Pulmonary artery endothelial cell (primary cell): ENCODE results near the gene MISP3. TPM values are rescaled to one million over a fixed set of nuclear protein-coding genes. Genes with fewer than 3 reads are reported as not detected.

Experiments used
- DNase-seq: peaks from one replicate; pipeline ENCODE4 v3.0.0-alpha.2; 2011; ENCODE audit warnings: low read depth, low spot score
- total RNA-seq: library from RNA; depleted of rRNA; stranded (reverse); fragments of >200 nt; gene quantifications from 2 replicates; pipeline ENCODE4 v1.2.3, GENCODE V29; 2014

The MISP3 gene
- total RNA-seq, 1 donor from 2014 or later, result 0.46 TPM

DNA sequence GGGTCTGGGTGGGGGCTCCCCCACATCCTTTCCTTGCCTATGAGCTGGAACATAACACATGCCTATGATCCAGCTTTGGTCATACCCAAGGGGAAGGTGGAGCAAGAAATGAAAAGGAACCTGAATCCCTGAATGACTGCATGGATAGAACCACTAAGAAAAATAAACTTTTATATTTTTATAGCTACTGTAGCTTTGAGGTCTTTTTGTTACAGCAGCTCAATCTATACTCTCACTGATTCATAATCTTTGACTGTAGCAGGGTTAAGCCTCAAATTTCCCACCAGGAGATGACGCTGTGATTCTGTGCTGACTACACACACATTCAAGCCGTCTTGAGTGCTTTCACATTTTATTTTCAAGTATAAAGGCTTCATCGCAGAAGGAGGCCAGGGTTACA lies 19.6 kb upstream of the MISP3 start:
- no peak for DNase-seq

DNA sequence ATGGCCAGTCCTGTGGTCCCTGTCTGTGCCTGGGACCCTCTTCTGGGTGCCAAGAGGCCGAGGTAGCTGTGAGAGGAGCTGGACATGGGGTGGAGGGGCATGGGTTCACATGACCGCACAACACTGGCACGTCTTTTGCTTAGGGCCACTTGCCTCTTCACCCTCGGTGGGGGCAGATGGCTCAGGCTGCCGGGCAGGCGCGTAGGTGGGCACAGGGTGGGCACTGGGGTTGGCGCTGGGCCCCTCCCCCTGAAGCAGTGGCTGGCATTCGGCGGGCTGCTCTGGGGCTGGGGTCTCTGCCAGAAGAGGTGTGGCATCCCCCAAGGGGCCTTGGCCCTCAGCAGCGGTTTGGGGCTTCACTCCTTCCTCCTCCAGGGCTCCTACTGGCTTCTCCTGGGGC lies 19.1 kb upstream of the MISP3 start:
- no peak for DNase-seq

DNA sequence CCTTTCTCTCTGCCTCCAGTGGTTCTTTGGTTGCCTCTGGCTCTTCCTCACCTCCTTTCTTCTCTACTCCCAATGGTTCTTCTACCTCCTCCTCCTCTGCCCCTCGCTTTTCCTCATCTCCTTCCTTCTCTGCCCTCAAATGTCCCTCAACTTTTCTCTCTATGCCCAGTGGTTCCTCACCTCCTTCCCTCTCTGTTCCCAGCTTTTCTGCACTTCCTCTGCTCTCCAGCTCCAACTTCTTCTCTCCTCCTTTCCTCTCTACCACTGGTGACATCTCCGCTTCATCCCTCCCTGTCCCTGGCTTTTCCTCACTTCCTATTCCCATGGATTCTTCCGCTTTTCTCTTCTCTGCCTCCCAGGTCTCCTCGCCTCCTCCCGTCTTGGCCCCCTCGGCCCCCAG lies 18.5 kb upstream of the MISP3 start:
- no peak for DNase-seq

DNA sequence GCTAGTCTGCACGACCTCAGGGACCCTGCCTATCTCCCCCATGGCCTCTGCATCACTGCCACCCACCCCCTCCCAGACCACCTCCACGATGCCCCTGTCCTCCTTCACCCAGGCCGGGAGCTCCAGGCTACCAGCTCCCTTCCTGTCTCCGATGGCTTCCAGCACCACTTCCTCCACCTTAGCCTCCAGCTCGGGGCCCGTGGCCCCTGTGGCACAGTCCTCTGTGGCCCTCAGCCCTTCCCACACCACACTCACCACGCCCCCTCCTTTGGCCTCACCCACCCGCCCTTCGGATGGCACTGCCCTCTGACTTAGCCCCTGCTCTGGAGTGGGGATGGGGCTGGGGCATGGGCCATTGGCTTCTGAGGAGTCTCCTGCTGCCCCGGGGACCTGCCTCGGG lies 17.9 kb upstream of the MISP3 start:
- no peak for DNase-seq

DNA sequence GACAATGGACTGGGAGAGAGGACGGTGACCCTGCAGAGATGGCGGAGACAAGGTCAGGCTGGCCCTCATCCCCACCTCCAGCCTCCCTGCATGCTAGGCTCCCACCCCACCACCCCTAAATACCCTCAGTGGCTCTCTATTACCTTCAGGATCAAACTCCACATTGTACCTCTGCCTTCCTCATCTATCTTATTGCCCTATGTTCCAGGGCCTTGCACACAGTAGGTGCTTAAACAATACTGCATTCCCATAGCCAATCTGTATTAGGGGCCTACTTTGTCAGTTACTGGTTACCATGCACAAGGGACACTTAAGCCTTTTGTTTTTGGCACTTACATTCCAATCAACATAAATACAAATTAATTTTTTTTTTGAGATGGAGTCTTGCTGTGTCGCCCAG lies 17.2 kb upstream of the MISP3 start:
- no peak for DNase-seq

DNA sequence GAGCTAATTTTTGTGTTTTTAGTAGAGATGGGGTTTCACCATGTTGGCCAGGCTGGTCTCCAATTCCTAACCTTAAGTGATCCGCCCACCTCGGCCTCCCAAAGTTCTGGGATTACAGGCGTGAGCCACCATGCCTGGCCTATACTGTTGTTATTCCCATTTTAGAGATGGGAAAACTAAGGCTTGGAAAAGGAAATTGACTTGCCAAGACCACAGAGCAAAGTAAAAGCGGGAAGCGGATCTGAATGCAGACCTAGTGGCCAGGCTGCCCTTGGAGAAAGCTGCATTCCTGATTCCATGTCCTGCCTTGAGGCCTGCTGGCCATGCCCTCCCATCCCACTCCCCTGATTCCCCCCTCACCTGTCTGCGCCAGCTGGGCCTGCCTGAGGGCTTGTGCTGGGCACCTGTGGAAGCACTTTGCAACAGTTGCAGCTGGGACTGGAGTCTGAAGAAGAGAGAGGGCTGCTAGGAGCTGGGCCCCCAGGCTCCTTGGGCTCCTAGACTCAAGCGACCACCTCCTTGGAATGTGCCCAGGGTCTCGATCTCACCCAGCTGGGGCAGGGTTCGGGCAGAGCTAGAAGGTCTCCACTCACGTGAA lies 16.4 kb upstream of the MISP3 start:
- no peak for DNase-seq

DNA sequence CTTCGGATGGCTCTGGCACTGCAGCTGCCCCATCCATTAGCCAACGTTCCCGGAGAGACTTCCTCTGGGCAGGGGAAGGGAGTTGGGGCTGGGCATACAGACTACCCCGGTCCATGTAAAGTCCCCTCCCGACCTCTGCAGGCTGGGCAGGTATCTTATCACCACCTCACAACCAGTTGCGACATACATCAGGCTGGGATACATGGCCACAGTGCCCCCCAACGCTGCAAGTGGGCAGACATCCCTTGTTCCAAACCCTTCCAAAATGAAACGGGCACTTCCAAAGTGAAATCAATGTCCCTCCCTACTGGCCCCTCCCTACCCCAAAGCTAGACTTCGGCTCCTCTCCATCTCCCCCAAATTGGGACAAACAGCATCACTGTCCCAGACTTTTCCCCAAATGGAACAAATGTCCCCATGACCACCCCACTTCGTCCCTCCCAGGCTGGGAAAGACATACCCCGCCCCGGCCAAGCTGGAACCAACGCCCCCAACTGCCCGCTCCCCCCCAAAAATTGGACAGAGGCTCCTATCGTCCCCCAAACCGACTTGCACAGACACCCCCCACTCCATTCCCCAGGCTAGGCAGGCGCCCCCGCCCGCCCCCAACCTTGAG lies 15.7 kb upstream of the MISP3 start:
- DNase-seq, result no peak

DNA sequence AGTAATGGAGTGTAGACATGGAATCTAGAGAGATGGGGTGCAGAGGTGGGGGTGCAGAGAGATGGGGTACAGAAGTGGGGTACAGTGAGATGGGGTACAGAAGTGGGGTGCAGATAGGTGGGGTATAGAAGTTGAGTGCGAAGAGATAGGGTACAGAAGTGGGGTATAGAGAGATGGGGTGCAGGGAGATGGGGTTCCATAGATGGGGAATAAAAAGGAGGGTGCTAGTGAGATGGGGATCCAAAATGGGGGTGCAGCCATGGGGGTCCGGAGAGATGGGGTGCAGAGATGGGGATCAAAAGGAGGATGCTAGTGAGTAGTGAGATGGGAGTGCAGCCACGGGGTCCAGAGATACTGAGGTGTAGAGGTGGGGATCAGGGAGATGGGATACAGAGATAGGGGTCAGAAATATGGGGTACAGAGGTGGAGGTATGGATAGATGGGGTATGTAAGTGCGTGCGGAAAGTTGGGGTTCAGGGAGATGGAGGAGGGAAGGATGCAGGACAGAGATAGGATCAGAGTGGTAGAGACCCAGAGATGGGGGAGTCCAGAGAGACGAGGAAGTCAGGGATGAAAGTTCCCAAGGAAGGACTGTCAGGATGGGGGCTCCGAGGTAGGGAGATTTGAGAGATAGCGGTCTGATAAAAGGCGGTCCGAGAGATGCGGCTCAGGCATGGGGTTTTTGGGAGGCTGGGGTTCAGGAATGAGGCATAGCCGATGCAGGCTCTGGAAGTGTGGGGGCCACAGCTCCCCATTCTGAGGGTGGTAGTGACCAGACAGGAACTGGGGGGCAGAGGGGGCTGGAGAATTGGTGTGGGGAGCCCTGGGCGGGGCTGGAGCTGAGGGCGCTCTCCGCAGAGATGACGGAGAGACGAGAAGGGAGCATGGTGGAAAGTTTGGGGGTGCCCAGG lies 14.1 kb upstream of the MISP3 start:
- DNase-seq, result no peak

DNA sequence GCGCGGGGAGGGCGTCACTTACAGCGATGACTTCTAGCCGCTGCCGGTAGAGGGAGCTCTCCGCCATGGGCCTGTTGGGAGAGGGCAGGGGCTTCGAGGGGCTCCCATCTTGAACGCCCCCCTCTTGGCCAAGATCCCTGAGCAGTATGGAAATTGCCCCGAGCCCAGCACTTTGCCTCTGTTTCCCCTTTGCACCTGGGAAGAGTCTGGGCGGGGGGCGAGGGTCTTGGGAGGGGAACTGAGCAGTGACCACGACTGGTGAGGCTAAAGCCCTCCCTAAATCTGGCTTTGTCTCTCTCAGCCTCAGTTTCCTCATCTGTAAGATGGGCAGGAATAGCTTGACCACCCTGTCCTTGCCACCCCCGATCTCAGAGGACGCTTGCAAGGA lies 13.5 kb upstream of the MISP3 start:
- DNase-seq, result no peak

DNA sequence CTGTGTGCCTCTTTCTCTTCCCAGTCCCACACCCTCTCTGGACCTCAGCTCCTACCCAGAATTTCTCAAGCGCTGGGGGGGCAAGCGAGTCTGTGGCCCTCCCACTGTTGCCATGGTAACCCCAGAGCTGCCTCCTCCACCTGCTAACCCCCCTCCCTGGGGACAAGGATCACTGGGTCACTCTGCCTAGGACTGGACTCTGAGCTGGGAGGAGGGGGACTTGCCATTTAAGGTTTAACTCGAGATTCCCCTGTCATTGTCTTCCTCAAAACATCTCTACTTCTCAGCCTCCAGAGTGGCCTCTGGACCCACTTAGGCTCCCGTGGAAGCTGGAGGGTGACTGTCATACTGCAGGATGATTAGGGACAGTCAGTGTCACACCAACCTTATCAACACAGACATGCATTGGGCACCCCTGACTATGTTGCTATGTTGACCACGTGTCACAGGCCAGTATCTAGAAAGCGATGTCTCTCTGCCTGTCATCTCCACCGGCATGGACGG lies 12.9 kb upstream of the MISP3 start:
- DNase-seq, result no peak

DNA sequence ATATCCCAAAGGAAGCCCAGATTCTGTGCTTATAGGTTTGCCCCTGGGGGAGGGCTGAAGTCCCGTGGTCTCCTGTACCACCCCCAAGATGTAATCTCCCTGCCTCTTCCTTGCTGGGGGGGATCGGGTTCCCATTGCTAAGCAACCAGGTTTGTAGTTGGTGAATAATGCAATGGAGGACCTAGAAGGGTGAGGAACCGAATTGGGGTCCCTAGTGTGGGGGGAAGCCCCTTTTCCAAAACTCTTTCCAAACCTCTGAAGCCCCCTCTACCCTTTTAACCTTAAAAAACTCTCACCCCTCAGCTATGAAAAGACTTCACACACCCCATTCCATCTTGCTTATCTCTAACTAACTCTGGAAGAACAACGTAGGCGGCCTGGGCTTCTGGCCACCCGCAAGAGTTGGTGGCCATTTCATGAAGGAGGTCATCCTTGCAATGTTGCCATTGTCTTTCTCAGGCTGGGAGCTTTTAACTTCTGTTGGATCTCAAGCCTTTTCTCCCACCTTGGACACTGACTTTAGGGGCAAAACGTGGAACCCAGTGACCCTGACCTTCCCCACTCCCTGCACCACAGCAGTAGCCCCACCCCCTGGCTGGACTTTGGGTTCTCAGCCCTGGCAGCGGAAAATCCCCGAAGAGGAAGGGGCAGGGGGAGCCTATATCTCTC lies 11.4 kb upstream of the MISP3 start:
- no peak for DNase-seq

DNA sequence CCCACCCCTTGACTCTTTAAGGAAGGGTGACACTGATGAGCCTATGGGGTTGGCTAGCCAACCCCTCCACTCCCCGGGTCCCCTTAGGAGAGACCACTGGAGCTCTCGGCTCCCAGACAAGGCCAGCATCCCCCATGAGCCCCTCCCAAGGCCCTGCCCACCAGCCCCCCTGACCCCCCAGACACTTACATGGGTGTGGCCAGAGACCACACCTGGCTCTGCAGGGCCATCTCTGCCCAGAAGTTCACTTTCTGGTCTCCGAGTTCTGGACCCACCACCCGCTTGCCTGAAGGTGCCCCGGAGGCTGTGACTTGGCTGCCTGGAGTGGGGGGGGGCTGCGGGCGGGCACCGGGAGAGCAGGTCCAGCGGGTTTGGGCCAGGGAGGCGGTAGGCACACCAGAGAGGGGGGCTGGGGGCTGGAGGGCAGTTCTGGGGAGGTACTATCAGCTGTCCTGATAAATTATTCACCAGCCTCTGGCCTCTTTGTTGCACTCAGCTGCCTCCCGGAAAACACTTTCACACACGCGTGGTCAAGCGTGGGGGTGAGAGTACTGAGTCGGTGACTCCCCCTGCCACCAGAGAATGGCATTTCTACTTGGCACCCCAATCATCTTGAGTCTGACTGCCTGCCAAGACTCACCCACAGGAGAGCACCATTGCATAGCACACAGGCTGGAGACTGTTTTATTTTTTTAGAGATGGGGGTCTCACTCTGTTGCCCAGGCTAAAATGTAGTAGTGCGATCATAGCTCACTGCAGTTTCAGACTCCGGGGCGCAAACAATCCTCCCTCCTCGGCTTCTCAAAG lies 10.6 kb upstream of the MISP3 start, which contains the start of gene PALM3:
PALM3 (minus strand) TSS at position 326 of the 807 bp plus-strand sequence; CDS start at position 230, 96 bp downstream.
- no peak for DNase-seq

DNA sequence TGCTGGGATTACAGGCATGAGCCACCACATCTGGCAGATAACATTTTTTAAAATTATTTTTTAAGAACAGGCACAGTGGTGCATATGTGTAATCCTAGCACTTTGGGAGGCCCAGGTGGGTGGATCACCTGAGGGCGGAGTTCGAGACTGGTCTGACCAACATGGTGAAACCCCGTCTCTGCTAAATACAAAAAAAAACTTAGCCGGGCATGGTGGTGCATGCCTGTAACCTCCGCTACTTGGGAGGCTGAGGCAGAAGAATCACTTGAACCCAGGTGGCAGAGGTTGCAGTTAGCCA lies 10.1 kb upstream of the MISP3 start:
- no peak for DNase-seq

DNA sequence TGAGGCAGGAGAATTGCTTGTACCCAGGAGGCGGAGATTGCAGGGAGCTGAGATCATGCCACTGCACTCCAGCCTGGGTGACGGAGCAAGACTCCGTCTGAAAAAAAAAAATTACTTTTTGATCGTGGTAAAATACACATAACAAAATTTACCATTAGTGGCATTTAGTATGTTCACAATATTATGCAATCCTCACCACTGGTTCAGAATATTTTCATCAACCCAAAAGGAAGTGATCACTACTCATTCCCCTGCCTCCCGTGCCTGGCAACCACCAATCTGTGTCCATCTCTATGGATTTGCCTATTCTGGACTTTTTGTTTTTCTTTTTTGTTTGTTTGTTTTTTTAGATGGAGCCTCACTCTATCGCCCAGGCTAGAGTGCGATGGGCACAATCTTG lies 9.5 kb upstream of the MISP3 start:
- DNase-seq, result no peak

DNA sequence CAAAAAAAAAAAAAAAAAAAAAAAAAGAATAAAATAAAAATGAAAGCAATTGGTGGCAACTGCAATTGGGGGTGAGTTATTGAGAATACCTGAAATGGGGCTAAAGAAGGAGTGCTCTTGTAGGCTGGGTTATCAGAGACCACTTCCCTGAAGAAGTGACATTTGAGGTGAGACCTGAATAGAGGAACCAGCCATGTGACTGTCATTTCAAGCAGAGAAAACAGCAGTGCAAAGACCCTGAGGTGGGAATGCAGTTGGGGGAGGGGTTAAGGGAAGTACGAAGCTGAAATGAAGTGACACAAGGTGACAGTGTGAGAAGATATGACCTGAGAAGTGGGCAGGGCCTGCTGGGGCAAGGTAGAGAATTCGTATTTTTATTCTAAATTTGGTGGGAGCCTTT lies 6.5 kb upstream of the MISP3 start:
- DNase-seq, result no peak

DNA sequence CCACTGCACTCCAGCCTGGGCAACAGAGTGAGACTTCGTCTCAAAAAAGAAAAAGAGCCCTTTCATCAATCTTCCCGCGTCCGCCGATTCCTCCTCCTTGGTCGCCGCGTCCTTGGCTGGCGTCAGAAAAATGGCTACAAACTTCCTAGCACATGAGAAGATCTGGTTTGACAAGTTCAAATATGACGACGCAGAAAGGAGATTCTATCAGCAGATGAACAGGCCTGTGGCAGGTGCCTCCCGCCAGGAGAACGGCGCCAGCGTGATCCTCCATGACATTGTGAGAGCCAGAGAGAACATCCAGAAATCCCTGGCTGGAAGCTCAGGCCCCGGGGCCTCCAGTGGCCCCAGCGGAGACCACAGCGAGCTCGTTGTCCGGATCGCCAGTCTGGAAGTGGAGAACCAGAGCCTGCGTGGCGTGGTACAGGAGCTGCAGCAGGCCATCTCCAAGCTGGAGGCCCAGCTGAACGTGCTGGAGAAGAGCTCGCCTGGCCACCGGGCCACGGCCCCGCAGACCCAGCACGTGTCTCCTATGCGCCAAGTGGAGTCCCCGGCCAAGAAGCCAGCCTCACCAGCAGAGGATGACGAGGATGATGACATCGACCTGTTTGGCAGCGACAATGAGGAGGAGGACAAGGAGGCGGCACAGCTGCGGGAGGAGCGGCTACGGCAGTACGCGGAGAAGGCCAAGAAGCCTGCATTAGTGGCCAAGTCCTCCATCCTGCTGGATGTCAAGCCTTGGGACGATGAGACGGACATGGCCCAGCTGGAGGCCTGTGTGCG lies 2.1 kb upstream of the MISP3 start:
- no peak for DNase-seq

DNA sequence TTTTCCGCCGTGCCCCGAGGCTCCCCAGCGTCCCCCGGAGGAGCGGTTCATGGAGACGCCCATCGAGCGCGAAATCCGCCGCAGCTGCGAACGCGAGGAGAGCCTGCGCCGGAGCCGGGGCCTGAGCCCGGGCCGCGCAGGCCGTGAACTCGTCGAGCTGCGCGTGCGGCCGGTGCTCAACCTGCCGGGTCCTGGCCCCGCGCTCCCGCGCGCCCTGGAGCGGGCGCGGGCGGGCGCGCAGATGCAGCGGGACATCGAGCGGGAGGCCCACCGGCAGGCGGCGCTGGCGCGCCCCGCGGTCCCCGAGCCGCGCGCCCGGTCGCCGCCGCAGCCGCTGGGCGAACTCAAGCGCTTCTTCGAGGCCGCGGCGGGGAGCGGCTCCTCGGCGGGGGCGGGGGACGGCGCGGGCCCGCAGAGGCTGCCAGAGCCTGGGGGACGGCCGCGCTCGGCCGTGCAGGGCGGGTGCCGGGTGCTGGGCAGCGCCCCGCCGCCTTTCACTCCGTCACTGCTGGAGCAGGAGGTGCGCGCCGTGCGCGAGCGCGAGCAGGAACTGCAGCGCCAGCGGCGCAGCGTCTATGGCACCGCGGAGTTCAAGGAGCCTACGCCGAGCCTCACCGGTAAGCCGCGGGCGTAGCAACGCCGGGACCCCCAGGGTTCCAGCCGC lies 807 bp downstream of the MISP3 start:
- no peak for DNase-seq

DNA sequence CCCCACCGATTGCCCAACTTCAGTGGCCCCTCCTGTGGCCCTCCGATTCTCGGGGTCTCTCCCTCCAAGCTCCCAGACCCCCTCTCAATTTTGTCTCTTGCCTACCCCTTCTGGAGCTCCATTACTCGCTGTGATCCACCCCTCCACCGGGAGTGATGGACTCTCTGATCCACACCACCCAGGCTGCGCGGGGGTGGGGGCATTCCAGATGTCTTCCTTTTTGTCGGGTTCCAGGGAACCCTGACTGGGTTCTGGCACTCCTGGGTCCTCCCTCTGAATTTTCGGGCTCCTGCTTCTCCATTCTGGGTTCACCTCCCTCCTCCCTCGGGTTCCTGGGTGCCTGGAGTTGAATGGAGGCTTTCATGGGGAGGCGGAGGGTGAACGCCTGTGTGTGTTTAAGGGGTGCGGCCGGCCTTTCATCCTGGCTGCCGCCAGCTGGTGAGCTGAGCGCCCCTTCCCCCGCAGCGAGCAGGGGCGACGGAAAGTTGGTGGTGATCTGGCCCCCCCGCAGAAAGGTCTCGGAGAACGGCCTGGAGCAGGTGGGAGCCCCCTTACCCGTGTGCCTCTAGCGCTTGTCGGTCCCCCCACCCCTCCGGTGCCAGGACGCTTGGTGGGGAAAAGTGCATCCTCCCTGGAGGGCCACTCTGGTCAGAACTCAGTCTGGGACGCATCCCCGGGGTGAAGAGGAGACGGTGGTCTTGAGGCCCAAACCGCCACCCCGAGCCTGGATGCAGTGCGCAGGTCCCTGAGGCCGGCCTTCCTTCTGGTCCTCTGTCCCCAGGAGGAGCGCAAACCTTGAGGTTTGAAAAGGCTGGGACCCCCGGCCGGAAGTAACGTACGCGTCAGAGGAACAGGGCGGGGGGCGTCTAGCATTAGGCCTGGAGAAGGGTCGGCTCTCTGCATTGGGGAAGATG lies 1.6 kb downstream of the MISP3 start:
- DNase-seq, result no peak

DNA sequence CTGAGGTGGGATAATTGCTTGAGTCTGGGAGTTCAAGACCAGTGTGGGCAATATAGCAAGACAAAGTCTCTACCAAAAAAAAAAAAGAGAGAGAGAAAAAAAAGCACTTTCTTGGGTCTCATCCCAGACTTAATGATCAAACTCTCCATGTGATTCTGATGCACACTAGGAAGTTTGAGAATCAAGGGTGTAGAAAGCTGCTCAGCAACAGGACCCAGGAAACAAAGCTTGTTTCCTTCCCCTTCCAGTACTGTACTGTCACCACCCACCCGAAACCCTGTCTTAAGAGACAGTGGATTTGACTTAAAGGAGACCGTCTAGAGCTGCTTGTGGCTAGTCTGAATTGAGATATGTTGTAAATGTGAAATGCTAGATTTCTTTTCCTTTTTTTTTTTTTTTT lies 5.8 kb downstream of the MISP3 start:
- DNase-seq, result no peak
